Tibial nerve (tissue), 4 donors: ENCODE measurements around the gene PYGM.

ENCODE experiments used
- EP300 ChIP-seq, 2 donors: sonication (generic); formaldehyde crosslinking; IDR thresholded peaks; one replicate each; pipeline ENCODE4 v1.6.1; 2017; ENCODE audit warnings: antibody characterized with exemption in 2 of 2, mild to moderate bottlenecking in 1 of 2
- TF ChIP-seq, protein P1 (sequence below), 5 experiments: fragments of 200-600 bp in 3 of 5; fragments of 450-650 bp in 2 of 5; sonication (generic) in 3 of 5; IDR thresholded peaks; one replicate each; pipeline ENCODE4 v1.5.1; 2016 to 2019; ENCODE audit warnings: antibody characterized with exemption in 5 of 5, mild to moderate bottlenecking in 3 of 5, moderate library complexity in 2 of 5

DNA sequence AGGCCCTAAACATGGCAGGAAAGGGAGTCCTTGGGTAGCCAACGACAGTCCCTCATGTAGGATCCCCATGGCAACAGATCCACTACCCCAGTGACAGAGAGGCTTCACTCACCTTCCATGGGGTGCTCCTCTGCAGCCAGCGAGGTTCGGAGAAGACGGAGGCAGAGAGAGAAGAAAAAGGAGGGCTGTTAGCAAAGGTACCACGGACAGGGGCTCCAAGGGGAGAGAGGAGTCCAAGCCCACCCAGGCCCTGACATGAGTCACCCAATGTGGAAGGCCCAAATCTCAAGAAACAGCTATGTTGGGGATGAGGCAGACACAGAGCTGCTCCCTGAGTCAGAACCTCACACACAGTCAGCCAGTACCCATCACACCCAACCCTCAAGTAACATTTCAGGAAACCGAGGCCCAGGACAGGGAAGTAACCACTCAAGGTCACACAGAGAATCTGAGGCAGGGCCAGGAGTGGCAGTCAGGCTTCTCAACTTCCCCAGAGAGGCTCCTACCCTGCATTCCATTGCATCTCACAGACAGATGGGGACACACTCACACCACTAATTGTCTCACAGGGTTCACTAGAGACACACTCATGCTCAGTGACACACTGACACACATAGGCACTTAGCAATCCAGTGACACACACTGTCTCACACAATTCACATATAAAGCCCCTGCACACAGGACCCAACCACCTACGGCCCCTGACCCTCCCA, 62.0 kb downstream of the PYGM start:
- TF ChIP-seq EP300 (IDR thresholded peaks at IDR 0.05) = no peak
- TF ChIP-seq, protein P1, sequence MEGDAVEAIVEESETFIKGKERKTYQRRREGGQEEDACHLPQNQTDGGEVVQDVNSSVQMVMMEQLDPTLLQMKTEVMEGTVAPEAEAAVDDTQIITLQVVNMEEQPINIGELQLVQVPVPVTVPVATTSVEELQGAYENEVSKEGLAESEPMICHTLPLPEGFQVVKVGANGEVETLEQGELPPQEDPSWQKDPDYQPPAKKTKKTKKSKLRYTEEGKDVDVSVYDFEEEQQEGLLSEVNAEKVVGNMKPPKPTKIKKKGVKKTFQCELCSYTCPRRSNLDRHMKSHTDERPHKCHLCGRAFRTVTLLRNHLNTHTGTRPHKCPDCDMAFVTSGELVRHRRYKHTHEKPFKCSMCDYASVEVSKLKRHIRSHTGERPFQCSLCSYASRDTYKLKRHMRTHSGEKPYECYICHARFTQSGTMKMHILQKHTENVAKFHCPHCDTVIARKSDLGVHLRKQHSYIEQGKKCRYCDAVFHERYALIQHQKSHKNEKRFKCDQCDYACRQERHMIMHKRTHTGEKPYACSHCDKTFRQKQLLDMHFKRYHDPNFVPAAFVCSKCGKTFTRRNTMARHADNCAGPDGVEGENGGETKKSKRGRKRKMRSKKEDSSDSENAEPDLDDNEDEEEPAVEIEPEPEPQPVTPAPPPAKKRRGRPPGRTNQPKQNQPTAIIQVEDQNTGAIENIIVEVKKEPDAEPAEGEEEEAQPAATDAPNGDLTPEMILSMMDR (IDR thresholded peaks at IDR 0.05) = no peak
